PC-9 (cell line): ENCODE results near the gene IRF2BPL. TPM values are rescaled to one million over a fixed set of nuclear protein-coding genes. Genes with fewer than 3 reads are reported as not detected.

Source experiments
- BruUV-seq: library from RNA; stranded (reverse); fragments of 400-500 nt; replicated peaks from 2 replicates; lab custom pipeline; 2021; lab: Mats Ljungman, UMichigan
- CTCF ChIA-PET: fragments of 300-600 bp; sonication (Branson Sonifier 250); formaldehyde crosslinking; loops from one replicate; lab custom pipeline; 2022; ENCODE audit warnings: antibody characterized with exemption; lab: Charles Lee
- POLR2A ChIA-PET: fragments of 300-600 bp; sonication (Branson Sonifier 250); formaldehyde crosslinking; loops from one replicate; lab custom pipeline; 2022; ENCODE audit warnings: antibody characterized with exemption; ENCODE audit not compliant: unreplicated experiment; lab: Charles Lee
- DNase-seq, 2 experiments: peaks; one replicate each; pipeline versions ENCODE4 v3.0.0 to v3.0.0-alpha.2; 2015 to 2022; ENCODE audit warnings: mixed read lengths in 1 of 2
- H2AFZ ChIP-seq: fragments of 200-600 bp; sonication (generic); 2 replicates; pipeline ENCODE4 v1.8.1; 2017; ENCODE audit warnings: antibody characterized with exemption
- H3F3A ChIP-seq: fragments of 200-600 bp; sonication (generic); 2 replicates; pipeline ENCODE4 v1.8.1; 2017; ENCODE audit warnings: antibody characterized with exemption, mild to moderate bottlenecking, low read depth; ENCODE audit not compliant: insufficient read depth
- H3K27ac ChIP-seq: fragments of 200-600 bp; sonication (generic); 2 replicates; pipeline ENCODE4 v1.6.1; 2016; ENCODE audit warnings: mixed run types
- H3K27me3 ChIP-seq: fragments of 200-600 bp; sonication (generic); 2 replicates; pipeline ENCODE4 v1.6.1; 2016; ENCODE audit warnings: low read depth, mixed run types; ENCODE audit not compliant: insufficient read depth
- H3K36me3 ChIP-seq: fragments of 200-600 bp; sonication (generic); 2 replicates; pipeline ENCODE4 v1.6.1; 2016; ENCODE audit warnings: low read depth, mixed run types
- H3K4me1 ChIP-seq: fragments of 200-600 bp; sonication (generic); replicated peaks from 2 replicates; pipeline ENCODE4 v1.6.1; 2016; ENCODE audit warnings: mixed run types; ENCODE audit not compliant: insufficient read depth
- H3K4me2 ChIP-seq: fragments of 200-600 bp; sonication (generic); 2 replicates; pipeline ENCODE4 v1.6.1; 2017; ENCODE audit warnings: mixed run types
- H3K4me3 ChIP-seq: fragments of 200-600 bp; sonication (generic); 2 replicates; pipeline ENCODE4 v1.6.1; 2016; ENCODE audit warnings: mixed run types
- H3K79me2 ChIP-seq: fragments of 200-600 bp; sonication (generic); 2 replicates; pipeline ENCODE4 v1.6.1; 2017; ENCODE audit warnings: low read depth, mixed run types
- H3K9me2 ChIP-seq: fragments of 200-600 bp; sonication (generic); 2 replicates; pipeline ENCODE4 v1.8.1; 2017; ENCODE audit warnings: mild to moderate bottlenecking; ENCODE audit not compliant: insufficient read depth
- H3K9me3 ChIP-seq: fragments of 200-600 bp; sonication (generic); 2 replicates; pipeline ENCODE4 v1.8.1; 2016; ENCODE audit warnings: low read depth; ENCODE audit not compliant: insufficient read depth
- H4K20me1 ChIP-seq: fragments of 200-600 bp; sonication (generic); 2 replicates; pipeline ENCODE4 v1.8.1; 2017; ENCODE audit not compliant: insufficient read depth
- CTCF ChIP-seq: fragments of 200-600 bp; sonication (generic); conservative IDR thresholded peaks from 2 replicates; pipeline ENCODE4 v1.6.1; 2017; ENCODE audit warnings: mixed run types, antibody characterized with exemption, mild to moderate bottlenecking, moderate library complexity
- EZH2 ChIP-seq: fragments of 200-600 bp; sonication (generic); IDR thresholded peaks from 2 replicates; pipeline ENCODE4 v1.8.0; 2017; ENCODE audit warnings: antibody characterized with exemption, low read depth
- intact Hi-C: fragments of 100-400 bp; cut with micrococcal nuclease; formaldehyde crosslinking; loops from one replicate; pipeline ENCODE4 v1.10.0; 2022; ENCODE audit not compliant: unreplicated experiment
- total RNA-seq: library from RNA; stranded (reverse); gene quantifications from 2 replicates; pipeline ENCODE4 v1.2.3, GENCODE V29; 2021

Gene IRF2BPL
- total RNA-seq, 1 experiment from 2014 or later, result 74.6 TPM

- intact Hi-C loops, result no loop called here
Measured at GRCh38 chr14:76986231-76986565, 42.3 kb downstream of the IRF2BPL start.

GRCh38 chr14:76985540-76986230, 42.8 kb downstream of the IRF2BPL start:
- Histone ChIP-seq H3K27me3 (no peaks in the 10 kb centered on the region), H3K4me3 (no peak overlapping the region), H3F3A (no peaks in the 10 kb centered on the region), H2AFZ (no peak overlapping the region), H3K4me1 (no peaks in the 10 kb centered on the region), H3K4me2 (no peak overlapping the region), H3K36me3 (no peaks in the 10 kb centered on the region), H3K9me3 (peaks cover 10% of the 10 kb centered on the region; the same call in 1 of the 2 replicates), H4K20me1 (no peaks in the 10 kb centered on the region), H3K27ac (no peak overlapping the region), H3K79me2 (no peaks in the 10 kb centered on the region), H3K9me2 (no peaks in the 10 kb centered on the region)
- DNase-seq, result peak in 1 of 2 experiments; percentile 61
- CTCF ChIA-PET, result interaction anchor here (0.7 kb wide), 2 partner anchors 87 to 129 kb away, joined by 8 to 15 read pairs; no protein-coding TSS in a partner anchor
- TF ChIP-seq EZH2, result no peak
- TF ChIP-seq CTCF, result no peak
- POLR2A ChIA-PET, result no interaction called here
- intact Hi-C loops, result no loop called here
- BruUV-seq, result no TSS peak

More at GRCh38 chr14:76986231-76986565, 42.3 kb downstream of the IRF2BPL start:
- peaks cover 9% of the 10 kb centered on the region; the same call in 1 of the 2 replicates for H3K9me3 ChIP-seq
- no peaks in the 10 kb centered on the region for H3K36me3 ChIP-seq
- H3K27me3 ChIP-seq, result no peaks in the 10 kb centered on the region
- no peaks in the 10 kb centered on the region for H3K9me2 ChIP-seq
- BruUV-seq, result no TSS peak
- H3K4me2 ChIP-seq, result no peak overlapping the region
- no peaks in the 10 kb centered on the region for H4K20me1 ChIP-seq
- no peaks in the 10 kb centered on the region for H3K79me2 ChIP-seq
- H3K27ac ChIP-seq, result no peak overlapping the region
- no peak for TF ChIP-seq EZH2
- TF ChIP-seq CTCF, result no peak
- DNase-seq, result no peak
- H3F3A ChIP-seq, result no peaks in the 10 kb centered on the region
- ChIA-PET POLR2A (interaction anchor here (0.6 kb wide), 1 partner anchor 1955 kb away, joined by 4 read pairs; no protein-coding TSS in a partner anchor), CTCF (no interaction called here)
- H2AFZ ChIP-seq, result no peak overlapping the region
- H3K4me3 ChIP-seq, result no peak overlapping the region
- H3K4me1 ChIP-seq, result no peaks in the 10 kb centered on the region

GRCh38 chr14:76984787-76985375, 43.6 kb downstream of the IRF2BPL start:
- no peak overlapping the region for H3K27ac ChIP-seq
- CTCF ChIA-PET, result interaction anchor here (0.7 kb wide), 2 partner anchors 87 to 130 kb away, joined by 8 to 15 read pairs; no protein-coding TSS in a partner anchor
- BruUV-seq, result no TSS peak

More at GRCh38 chr14:76984787-76985375, 43.6 kb downstream of the IRF2BPL start:
- Histone ChIP-seq H3K4me3 (no peak overlapping the region), H2AFZ (no peak overlapping the region), H3K9me2 (no peaks in the 10 kb centered on the region), H3K9me3 (peaks cover 10% of the 10 kb centered on the region; the same call in 1 of the 2 replicates), H3K27me3 (no peaks in the 10 kb centered on the region), H3K79me2 (no peaks in the 10 kb centered on the region), H3K36me3 (no peaks in the 10 kb centered on the region), H3F3A (no peaks in the 10 kb centered on the region), H3K4me2 (no peak overlapping the region), H3K4me1 (no peaks in the 10 kb centered on the region), H4K20me1 (no peaks in the 10 kb centered on the region)
- intact Hi-C loops, result no loop called here
- no peak for DNase-seq
- TF ChIP-seq EZH2 (no peak), CTCF (no peak)
- POLR2A ChIA-PET, result interaction anchor here (0.6 kb wide), 1 partner anchor 752 kb away, joined by 7 read pairs; no protein-coding TSS in a partner anchor
